ENCODE results near the gene FAT1.

The FAT1 gene

DNA sequence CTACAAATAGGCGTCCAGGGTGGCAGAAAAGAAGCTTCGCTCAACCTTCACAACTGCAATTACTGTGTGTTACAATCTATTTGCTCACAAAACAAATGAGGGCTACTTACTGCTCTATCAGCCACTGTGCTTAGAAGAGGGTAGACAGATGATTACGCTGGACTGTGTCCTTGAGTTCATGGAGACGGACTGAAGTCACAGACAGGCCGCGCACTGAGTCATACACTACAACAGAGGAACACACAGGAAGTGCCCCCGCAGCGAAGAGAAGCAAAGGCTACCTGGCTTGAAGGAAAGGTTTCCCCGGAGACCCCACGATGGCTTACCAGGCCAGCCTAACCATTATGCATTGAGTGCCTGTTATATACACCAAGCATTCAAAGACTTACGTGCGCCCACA is 25.6 kb downstream of the FAT1 start:
- Histone ChIP-seq H3K9me3 (no peaks in the 10 kb centered on the region), H3K36me3 (no peaks in the 10 kb centered on the region), H3K4me1 (no peaks in the 10 kb centered on the region), H3K4me3 (ENCODE audit: low read depth, low read length) (no peak overlapping the region), H3K27me3 (no peaks in the 10 kb centered on the region)
- DNase-seq, result no peak
- TF ChIP-seq, protein P1, sequence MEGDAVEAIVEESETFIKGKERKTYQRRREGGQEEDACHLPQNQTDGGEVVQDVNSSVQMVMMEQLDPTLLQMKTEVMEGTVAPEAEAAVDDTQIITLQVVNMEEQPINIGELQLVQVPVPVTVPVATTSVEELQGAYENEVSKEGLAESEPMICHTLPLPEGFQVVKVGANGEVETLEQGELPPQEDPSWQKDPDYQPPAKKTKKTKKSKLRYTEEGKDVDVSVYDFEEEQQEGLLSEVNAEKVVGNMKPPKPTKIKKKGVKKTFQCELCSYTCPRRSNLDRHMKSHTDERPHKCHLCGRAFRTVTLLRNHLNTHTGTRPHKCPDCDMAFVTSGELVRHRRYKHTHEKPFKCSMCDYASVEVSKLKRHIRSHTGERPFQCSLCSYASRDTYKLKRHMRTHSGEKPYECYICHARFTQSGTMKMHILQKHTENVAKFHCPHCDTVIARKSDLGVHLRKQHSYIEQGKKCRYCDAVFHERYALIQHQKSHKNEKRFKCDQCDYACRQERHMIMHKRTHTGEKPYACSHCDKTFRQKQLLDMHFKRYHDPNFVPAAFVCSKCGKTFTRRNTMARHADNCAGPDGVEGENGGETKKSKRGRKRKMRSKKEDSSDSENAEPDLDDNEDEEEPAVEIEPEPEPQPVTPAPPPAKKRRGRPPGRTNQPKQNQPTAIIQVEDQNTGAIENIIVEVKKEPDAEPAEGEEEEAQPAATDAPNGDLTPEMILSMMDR (IDR thresholded peaks at IDR 0.05; ENCODE audit: low read depth, low read length), result no peak

DNA sequence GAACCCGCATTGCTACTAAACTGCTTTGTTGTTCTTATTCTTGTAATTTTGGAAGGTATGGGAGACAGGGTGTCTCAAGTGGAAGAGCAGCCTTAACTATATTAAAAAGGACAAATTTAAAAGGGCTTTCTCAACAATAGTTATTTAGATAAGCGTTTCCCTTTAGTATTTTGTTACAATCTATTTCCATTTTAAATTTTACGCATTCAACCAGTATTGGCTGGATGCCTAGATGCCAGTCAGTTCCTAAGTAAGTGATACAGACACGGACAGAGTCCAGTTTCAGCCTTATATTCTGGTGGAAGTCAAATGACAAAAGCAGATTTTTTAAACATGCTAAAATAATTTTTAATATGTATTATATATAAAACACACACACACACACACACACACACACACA is 28.3 kb downstream of the FAT1 start:
- no peak for DNase-seq
- H3K36me3 ChIP-seq, result no peaks in the 10 kb centered on the region
- H3K9me3 ChIP-seq, result no peaks in the 10 kb centered on the region
- TF ChIP-seq, protein P1 (IDR thresholded peaks at IDR 0.05; ENCODE audit: low read depth, low read length), result no peak
- no peak overlapping the region for H3K4me3 ChIP-seq (ENCODE audit: low read depth, low read length)
- H3K4me1 ChIP-seq, result no peaks in the 10 kb centered on the region
- H3K27me3 ChIP-seq, result no peaks in the 10 kb centered on the region

DNA sequence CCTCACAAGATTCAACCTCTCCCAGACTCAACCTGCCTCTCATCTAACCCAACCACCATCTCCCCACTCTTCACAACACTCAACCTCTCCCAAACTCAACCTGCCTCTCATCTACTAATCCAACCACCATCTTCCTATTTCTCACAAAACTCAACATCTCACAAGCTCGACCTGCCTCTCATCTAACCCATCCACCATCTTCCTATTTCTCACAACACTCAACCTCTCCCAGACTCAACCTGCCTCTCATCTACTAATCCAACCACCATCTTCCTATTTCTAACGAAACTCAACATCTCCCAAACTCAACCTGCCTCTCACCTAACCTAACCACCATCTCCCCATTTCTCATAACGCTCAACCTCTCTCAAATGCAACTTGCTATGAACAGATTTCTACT is 29.8 kb downstream of the FAT1 start:
- TF ChIP-seq, protein P1 (IDR thresholded peaks at IDR 0.05; ENCODE audit: low read depth, low read length), result no peak
- H3K36me3 ChIP-seq, result no peaks in the 10 kb centered on the region
- no peaks in the 10 kb centered on the region for H3K27me3 ChIP-seq
- no peaks in the 10 kb centered on the region for H3K9me3 ChIP-seq
- no peak for DNase-seq
- H3K4me1 ChIP-seq, result no peaks in the 10 kb centered on the region
- no peak overlapping the region for H3K4me3 ChIP-seq (ENCODE audit: low read depth, low read length)

DNA sequence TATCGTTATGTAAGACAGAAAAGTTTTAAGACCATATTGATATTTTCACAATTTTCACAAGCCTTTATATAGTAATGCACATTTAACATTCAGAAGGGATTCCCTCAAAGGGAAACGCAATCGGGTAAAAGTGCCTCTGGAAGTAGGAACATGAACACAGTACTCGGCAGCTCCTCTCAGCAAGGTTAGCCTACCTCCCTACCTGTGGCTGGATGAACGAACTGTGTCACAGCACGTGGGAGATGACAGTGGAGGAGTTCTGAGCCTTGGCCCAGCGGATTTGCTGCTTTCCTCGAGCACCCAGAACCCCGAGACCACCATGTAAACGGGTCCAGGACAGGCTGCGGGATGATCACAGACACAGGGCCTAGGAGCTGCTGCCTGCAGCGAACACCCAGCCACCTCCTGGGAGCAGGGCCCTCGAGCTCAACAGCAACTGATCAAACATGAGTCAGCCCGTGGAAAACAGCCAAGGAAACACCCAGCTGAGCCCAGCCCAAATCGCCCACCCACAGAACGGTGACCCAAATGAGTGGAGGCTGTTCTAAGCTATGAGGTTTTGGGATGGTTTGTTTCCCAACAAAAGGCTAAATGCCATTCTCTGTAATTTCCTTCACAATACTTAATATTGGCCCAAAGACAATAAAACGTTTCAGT is 30.4 kb downstream of the FAT1 start:
- DNase-seq, result no peak
- Histone ChIP-seq H3K36me3 (no peaks in the 10 kb centered on the region), H3K27me3 (no peaks in the 10 kb centered on the region), H3K4me1 (no peaks in the 10 kb centered on the region), H3K9me3 (no peaks in the 10 kb centered on the region), H3K4me3 (ENCODE audit: low read depth, low read length) (no peak overlapping the region)
- TF ChIP-seq, protein P1 (IDR thresholded peaks at IDR 0.05; ENCODE audit: low read depth, low read length), result no peak

DNA sequence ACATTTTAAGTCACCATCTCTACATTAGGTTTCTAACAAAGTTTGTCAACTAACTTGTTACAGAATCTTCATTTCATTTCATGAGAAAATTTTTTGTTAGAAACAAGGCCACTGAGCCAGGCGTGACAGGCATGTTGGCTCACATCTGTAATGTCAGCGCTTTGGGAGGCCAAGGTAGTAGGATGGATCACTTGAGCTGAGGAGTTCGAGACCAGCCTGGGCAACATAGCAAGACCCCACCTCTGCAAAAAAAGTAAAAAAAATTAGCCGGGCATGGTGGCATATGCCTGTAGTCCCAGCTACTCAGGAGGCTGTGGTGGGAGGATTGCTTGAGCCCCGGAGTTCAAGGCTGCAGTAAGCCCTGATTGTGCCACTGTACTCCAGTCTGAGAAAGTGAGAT is 32.3 kb downstream of the FAT1 start:
- no peaks in the 10 kb centered on the region for H3K27me3 ChIP-seq
- no peak for DNase-seq
- no peaks in the 10 kb centered on the region for H3K36me3 ChIP-seq
- H3K9me3 ChIP-seq, result no peaks in the 10 kb centered on the region
- TF ChIP-seq, protein P1 (IDR thresholded peaks at IDR 0.05; ENCODE audit: low read depth, low read length), result no peak
- H3K4me1 ChIP-seq, result no peaks in the 10 kb centered on the region
- no peak overlapping the region for H3K4me3 ChIP-seq (ENCODE audit: low read depth, low read length)

DNA sequence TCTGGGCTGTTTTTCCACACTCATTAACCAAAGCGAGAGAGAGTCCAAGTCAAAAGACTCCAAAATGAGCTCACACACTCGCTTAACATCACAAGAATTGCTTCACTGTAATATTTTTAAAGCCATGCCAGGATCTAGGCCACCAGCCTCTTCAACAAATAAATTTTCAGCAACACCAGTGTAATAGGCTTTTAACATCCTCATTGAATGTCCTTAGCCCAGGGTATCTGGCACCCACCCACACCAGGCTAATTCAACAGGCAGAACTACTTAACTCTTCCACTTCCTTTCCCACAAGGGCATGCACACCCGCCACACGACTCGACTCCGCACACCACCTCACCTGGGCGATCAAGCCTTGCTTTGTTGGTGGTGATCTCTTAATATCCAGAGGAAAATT is 34.2 kb downstream of the FAT1 start:
- H3K36me3 ChIP-seq, result no peaks in the 10 kb centered on the region
- TF ChIP-seq, protein P1 (IDR thresholded peaks at IDR 0.05; ENCODE audit: low read depth, low read length), result no peak
- H3K27me3 ChIP-seq, result no peaks in the 10 kb centered on the region
- no peak for DNase-seq
- H3K9me3 ChIP-seq, result no peaks in the 10 kb centered on the region
- no peak overlapping the region for H3K4me3 ChIP-seq (ENCODE audit: low read depth, low read length)
- no peaks in the 10 kb centered on the region for H3K4me1 ChIP-seq
